OCI-LY3 (cell line): ENCODE data around the gene PAM16.

Source experiments
- CTCF ChIP-seq: fragments of 200-600, 300-600 bp; sonication (generic); IDR thresholded peaks from 2 replicates; pipeline ENCODE4 v1.5.1; 2014; ENCODE audit warnings: antibody characterized with exemption, low read length, low read depth
- EZH2phosphoT487 ChIP-seq: fragments of 200-600 bp; shearing (Covaris generic); IDR thresholded peaks from 2 replicates; pipeline ENCODE4 v1.6.1; 2018; ENCODE audit warnings: antibody characterized with exemption, mixed run types, low read depth

DNA sequence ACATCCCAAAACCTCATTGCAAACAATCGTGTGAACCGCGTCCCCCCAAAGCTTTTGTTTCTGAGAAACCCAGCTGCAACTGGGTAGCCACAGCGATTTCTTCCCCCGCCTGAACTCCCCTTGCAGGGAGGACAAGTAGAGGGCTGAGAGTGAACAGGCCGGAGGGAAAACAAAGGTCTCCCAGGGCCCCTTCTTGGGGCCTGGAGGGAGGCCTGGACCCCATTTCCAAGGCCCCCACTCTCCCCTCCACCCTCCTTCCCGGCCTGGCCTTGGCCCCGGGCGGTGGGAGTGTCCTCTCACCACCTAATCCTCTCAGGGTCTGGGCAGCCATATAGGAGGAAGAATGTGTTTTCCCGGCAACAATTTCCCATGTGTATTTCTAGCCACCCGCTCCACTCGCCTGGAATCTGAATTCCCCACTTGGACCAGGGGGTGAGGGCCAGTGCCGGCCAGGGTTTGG, 32.6 kb downstream of the PAM16 start:
- TF ChIP-seq CTCF (no peak), EZH2phosphoT487 (no peak)
